ENCODE data around the gene SST. TPM values are rescaled to one million over a fixed set of nuclear protein-coding genes. Genes with fewer than 3 reads are reported as not detected.

The SST gene
- total and polyA plus RNA-seq, 2 of the 4 experiments (the other 2 are of a cell fraction) = not detected

DNA sequence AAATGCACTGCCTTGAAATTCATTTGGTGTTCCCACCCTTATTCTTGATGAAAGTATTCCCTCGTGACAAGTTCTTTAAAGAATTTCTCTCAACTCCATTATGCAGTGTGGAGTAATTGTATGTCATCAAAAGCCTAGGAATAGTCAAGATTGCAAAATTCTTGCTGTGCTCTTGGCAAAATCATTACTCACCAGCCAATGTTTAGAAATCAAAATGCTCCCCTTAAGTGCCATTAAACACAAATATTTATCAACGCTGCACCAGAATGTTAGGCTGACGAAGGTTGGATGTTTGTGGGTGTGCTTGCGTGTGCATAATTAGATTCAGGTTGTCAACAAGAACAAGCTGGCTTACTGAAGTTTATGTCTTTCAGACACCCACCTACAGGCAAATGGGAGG is 40.5 kb downstream of the SST start:
- Histone ChIP-seq H3K18ac (ENCODE audit: low read depth, low read length) (no peak overlapping the region), H2BK5ac (ENCODE audit: low read depth, low read length, poor library complexity, severe bottlenecking) (no peak overlapping the region), H3K9me1 (ENCODE audit: insufficient read depth, low read length) (no peaks in the 10 kb centered on the region), H4K8ac (ENCODE audit: low read depth in 2 of 2, low read length in 2 of 2) (no peak overlapping the region), H3K9ac (ENCODE audit: low read depth, low read length) (no peak overlapping the region), H2AK9ac (replicated peaks; ENCODE audit: low read depth, low read length, poor library complexity) (no peak overlapping the region), H3K14ac (replicated peaks; ENCODE audit: low read depth, low read length) (no peak overlapping the region), H2AK5ac (ENCODE audit: low read depth, low read length) (no peak overlapping the region), H3K27me3 (ENCODE audit: control insufficient read depth, insufficient read depth, low read length) (peaks cover 7% of the 10 kb centered on the region), H2BK15ac (ENCODE audit: low read depth, low read length) (no peak overlapping the region), H3K36me3 (ENCODE audit: control insufficient read depth, insufficient read depth, low read length) (no peaks in the 10 kb centered on the region), H3K4ac (ENCODE audit: low read depth, low read length) (no peak overlapping the region), H3K79me1 (ENCODE audit: low read depth in 1 of 2, low read length in 2 of 2) (no peaks in the 10 kb centered on the region), H3K4me1 (ENCODE audit: control insufficient read depth, insufficient read depth, low read length) (peaks cover 1% of the 10 kb centered on the region; the same call in 1 of the 2 replicates), H3K4me2 (ENCODE audit: low read depth, low read length) (peak overlapping the region; percentile 35; the same call in 1 of the 2 replicates), H4K91ac (ENCODE audit: insufficient read depth, low read depth, low read length) (no peak overlapping the region), H3K23ac (ENCODE audit: low read depth, low read length) (no peak overlapping the region), H3K4me3 (ENCODE audit: insufficient read depth, low read depth, low read length) (no peak overlapping the region), H3K27ac (ENCODE audit: insufficient read depth, low read length) (no peak overlapping the region), H3K56ac (ENCODE audit: extremely low read depth, insufficient read depth, low read length) (no peak overlapping the region), H4K5ac (ENCODE audit: low read depth, low read length) (no peak overlapping the region), H3K9me3 (ENCODE audit: control insufficient read depth, insufficient read depth, low read length) (no peaks in the 10 kb centered on the region), H2BK120ac (ENCODE audit: low read depth, low read length) (no peak overlapping the region), H2BK20ac (ENCODE audit: low read depth, low read length) (no peak overlapping the region), H2AFZ (replicated peaks; ENCODE audit: low read length, poor library complexity) (no peak overlapping the region), H4K20me1 (ENCODE audit: insufficient read depth, low read length) (no peaks in the 10 kb centered on the region)
- no TSS peak for BruUV-seq (replicated peaks)
- intact Hi-C loops (cut with micrococcal nuclease) = no loop called here
- ChIA-PET POLR2A (ENCODE audit: unreplicated experiment) (no interaction called here), CTCF (interaction anchor here (0.8 kb wide), 1 partner anchor 14 kb away, joined by 3 read pairs; no protein-coding TSS in a partner anchor)
- dilution Hi-C loops (cut with HindIII; ENCODE audit: low sequenced_read_pairs, unreplicated experiment) = no loop called here
- ATAC-seq (ENCODE audit: low read depth) (peak; percentile 56; the same call in 1 of the 2 replicates), DNase-seq (no peak)
- TF ChIP-seq SMC3 (IDR thresholded peaks at IDR 0.05; ENCODE audit: low read depth, low read length) = no peak
- no peak for TF ChIP-seq RAD21 (IDR thresholded peaks at IDR 0.05; ENCODE audit: low read length)
- no peak for TF ChIP-seq CHD1 (IDR thresholded peaks at IDR 0.05; ENCODE audit: low read depth, low read length)
- TF ChIP-seq ELK1 (IDR thresholded peaks at IDR 0.05; ENCODE audit: borderline replicate concordance, low read depth, low read length) = no peak
- TF ChIP-seq POLR2A (IDR thresholded peaks at IDR 0.05; ENCODE audit: low read depth, low read length) = no peak
- no peak for TF ChIP-seq FOS (IDR thresholded peaks at IDR 0.05; ENCODE audit: low read depth, low read length)
- no peak for TF ChIP-seq MAFK (IDR thresholded peaks at IDR 0.05; ENCODE audit: low read depth, low read length)
- TF ChIP-seq, protein P1, sequence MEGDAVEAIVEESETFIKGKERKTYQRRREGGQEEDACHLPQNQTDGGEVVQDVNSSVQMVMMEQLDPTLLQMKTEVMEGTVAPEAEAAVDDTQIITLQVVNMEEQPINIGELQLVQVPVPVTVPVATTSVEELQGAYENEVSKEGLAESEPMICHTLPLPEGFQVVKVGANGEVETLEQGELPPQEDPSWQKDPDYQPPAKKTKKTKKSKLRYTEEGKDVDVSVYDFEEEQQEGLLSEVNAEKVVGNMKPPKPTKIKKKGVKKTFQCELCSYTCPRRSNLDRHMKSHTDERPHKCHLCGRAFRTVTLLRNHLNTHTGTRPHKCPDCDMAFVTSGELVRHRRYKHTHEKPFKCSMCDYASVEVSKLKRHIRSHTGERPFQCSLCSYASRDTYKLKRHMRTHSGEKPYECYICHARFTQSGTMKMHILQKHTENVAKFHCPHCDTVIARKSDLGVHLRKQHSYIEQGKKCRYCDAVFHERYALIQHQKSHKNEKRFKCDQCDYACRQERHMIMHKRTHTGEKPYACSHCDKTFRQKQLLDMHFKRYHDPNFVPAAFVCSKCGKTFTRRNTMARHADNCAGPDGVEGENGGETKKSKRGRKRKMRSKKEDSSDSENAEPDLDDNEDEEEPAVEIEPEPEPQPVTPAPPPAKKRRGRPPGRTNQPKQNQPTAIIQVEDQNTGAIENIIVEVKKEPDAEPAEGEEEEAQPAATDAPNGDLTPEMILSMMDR (conservative IDR thresholded peaks at IDR 0.05; ENCODE audit: low read depth, low read length) = no peak
- TF ChIP-seq MXI1 (IDR thresholded peaks at IDR 0.05; ENCODE audit: borderline replicate concordance, low read depth, low read length) = no peak
- WGBS, 2 experiments (ENCODE audit: extremely low coverage in 2 of 2, insufficient read length in 1 of 2) = no CpG with 5 or more reads among the region's 4 CpGs
- in situ Hi-C loops (cut with MboI; ENCODE audit: low sequenced_read_pairs) = no loop called here

All from IMR-90 (cell line).